ENCODE data around the gene CSF3R.
A peak's percentile ranks its signal among the peaks of the same experiment; 100 is the strongest.
"Not testable (repeated sequence)": the region's sequence is repeated elsewhere in the genome, so short reads cannot be mapped to it uniquely, and the experiment has no call there.

Gene CSF3R

GRCh38 chr1:36477615-36478014 lies 5.1 kb downstream of the CSF3R start:
- ATAC-seq; H3K36me3 Mint-ChIP-seq; H3K4me3 Mint-ChIP-seq; H3K4me1 Mint-ChIP-seq; H3K9me3 Mint-ChIP-seq; H3K27ac Mint-ChIP-seq; DNase-seq (ENCODE audit: low spot score in 2 of 2): not testable (repeated sequence)

- no peaks in the 10 kb centered on the region for H3K9me3 Mint-ChIP-seq
- H3K36me3 Mint-ChIP-seq = no peaks in the 10 kb centered on the region
- H3K4me1 Mint-ChIP-seq = peaks cover 3% of the 10 kb centered on the region
- no peak for DNase-seq (ENCODE audit: low spot score in 2 of 2)
- H3K27ac Mint-ChIP-seq = no peak overlapping the region
- no peak for ATAC-seq
- H3K4me3 Mint-ChIP-seq = no peak overlapping the region
Measured at GRCh38 chr1:36476945-36477344, 5.8 kb downstream of the CSF3R start.

- DNase-seq (ENCODE audit: low spot score in 2 of 2) (no peak), ATAC-seq (no peak)
- H3K27ac Mint-ChIP-seq = no peak overlapping the region
- H3K4me3 Mint-ChIP-seq = no peak overlapping the region
- H3K9me3 Mint-ChIP-seq = no peaks in the 10 kb centered on the region
- H3K36me3 Mint-ChIP-seq = no peaks in the 10 kb centered on the region
- no peaks in the 10 kb centered on the region for H3K4me1 Mint-ChIP-seq
Measured at GRCh38 chr1:36475910-36476604, 6.7 kb downstream of the CSF3R start.

GRCh38 chr1:36475341-36475740 lies 7.4 kb downstream of the CSF3R start:
- no peak for ATAC-seq
- Mint-ChIP-seq H3K4me1 (no peaks in the 10 kb centered on the region), H3K9me3 (no peaks in the 10 kb centered on the region), H3K4me3 (no peak overlapping the region), H3K27ac (no peak overlapping the region), H3K36me3 (no peaks in the 10 kb centered on the region)
- no peak for DNase-seq (ENCODE audit: low spot score in 2 of 2)

- DNase-seq (ENCODE audit: low spot score in 2 of 2) (no peak), ATAC-seq (no peak)
- no peak overlapping the region for H3K4me3 Mint-ChIP-seq
- H3K4me1 Mint-ChIP-seq = no peaks in the 10 kb centered on the region
- H3K27ac Mint-ChIP-seq = peak overlapping the region; percentile 8
- H3K9me3 Mint-ChIP-seq = no peaks in the 10 kb centered on the region
- no peaks in the 10 kb centered on the region for H3K36me3 Mint-ChIP-seq
Measured at GRCh38 chr1:36472656-36473055, 10.1 kb downstream of the CSF3R start.

- Mint-ChIP-seq H3K27ac (peak overlapping the region; percentile 8), H3K4me1 (no peaks in the 10 kb centered on the region), H3K36me3 (no peaks in the 10 kb centered on the region), H3K9me3 (no peaks in the 10 kb centered on the region), H3K4me3 (no peak overlapping the region)
- ATAC-seq = no peak
- no peak for DNase-seq (ENCODE audit: low spot score in 2 of 2)
Measured at GRCh38 chr1:36471830-36472641, 10.7 kb downstream of the CSF3R start.

- H3K4me3 Mint-ChIP-seq = no peak overlapping the region
- H3K27ac Mint-ChIP-seq = peak overlapping the region; percentile 68
- no peaks in the 10 kb centered on the region for H3K9me3 Mint-ChIP-seq
- no peak for DNase-seq (ENCODE audit: low spot score in 2 of 2)
- peaks cover 8% of the 10 kb centered on the region for H3K4me1 Mint-ChIP-seq
- H3K36me3 Mint-ChIP-seq = peaks cover 4% of the 10 kb centered on the region
- no peak for ATAC-seq
Measured at GRCh38 chr1:36469163-36469562, 13.6 kb downstream of the CSF3R start.

- Mint-ChIP-seq H3K4me3 (no peak overlapping the region), H3K36me3 (peaks cover 7% of the 10 kb centered on the region), H3K9me3 (no peaks in the 10 kb centered on the region), H3K27ac (peak overlapping the region; percentile 68), H3K4me1 (peaks cover 18% of the 10 kb centered on the region)
- ATAC-seq (no peak), DNase-seq (ENCODE audit: low spot score in 2 of 2) (no peak)
Measured at GRCh38 chr1:36467700-36468455, 14.8 kb downstream of the CSF3R start.

- no peak for DNase-seq (ENCODE audit: low spot score in 2 of 2)
- Mint-ChIP-seq H3K27ac (peak overlapping the region; percentile 29), H3K36me3 (peaks cover 11% of the 10 kb centered on the region), H3K4me1 (peaks cover 24% of the 10 kb centered on the region), H3K4me3 (no peak overlapping the region), H3K9me3 (no peaks in the 10 kb centered on the region)
- ATAC-seq = no peak
Measured at GRCh38 chr1:36467027-36467410, 15.7 kb downstream of the CSF3R start.

GRCh38 chr1:36466370-36467026 lies 16.2 kb downstream of the CSF3R start:
- Mint-ChIP-seq H3K9me3 (no peaks in the 10 kb centered on the region), H3K4me3 (no peak overlapping the region), H3K27ac (peak overlapping the region; percentile 99), H3K36me3 (peaks cover 14% of the 10 kb centered on the region), H3K4me1 (peaks cover 25% of the 10 kb centered on the region)
- ATAC-seq (no peak), DNase-seq (ENCODE audit: low spot score in 2 of 2) (no peak)

GRCh38 chr1:36465731-36466369 lies 16.9 kb downstream of the CSF3R start:
- Mint-ChIP-seq H3K4me3 (peak overlapping the region; percentile 100), H3K27ac (peak overlapping the region; percentile 99), H3K9me3 (no peaks in the 10 kb centered on the region), H3K36me3 (peaks cover 21% of the 10 kb centered on the region), H3K4me1 (peaks cover 30% of the 10 kb centered on the region)
- no peak for DNase-seq (ENCODE audit: low spot score in 2 of 2)
- ATAC-seq = no peak

GRCh38 chr1:36464605-36465393 lies 17.9 kb downstream of the CSF3R start:
- ATAC-seq (peak; percentile 76), DNase-seq (ENCODE audit: low spot score in 2 of 2) (no peak)
- Mint-ChIP-seq H3K27ac (peak overlapping the region; percentile 99), H3K36me3 (peaks cover 28% of the 10 kb centered on the region), H3K4me1 (peaks cover 37% of the 10 kb centered on the region), H3K9me3 (no peaks in the 10 kb centered on the region), H3K4me3 (peak overlapping the region; percentile 100)

GRCh38 chr1:36463803-36464604 lies 18.7 kb downstream of the CSF3R start, which contains the start of gene MRPS15:
Gene MRPS15 (minus strand): TSS chr1:36464384. CDS start chr1:36464275, 109 bp downstream.
- Mint-ChIP-seq H3K36me3 (peaks cover 36% of the 10 kb centered on the region), H3K4me3 (peak within 1 kb of the TSS; percentile 100), H3K27ac (peak within 1 kb of the TSS; percentile 99), H3K4me1 (peaks cover 45% of the 10 kb centered on the region), H3K9me3 (no peaks in the 10 kb centered on the region)
- peak; percentile 96 for ATAC-seq
- DNase-seq (ENCODE audit: low spot score in 2 of 2) = peak; percentile 87 to 95

Data from stimulated activated effector memory CD8-positive, alpha-beta T cell treated with anti-CD3 and anti-CD28 coated beads, Interleukin-12 subunit alpha, Interleukin-12 subunit beta, amount 100 ng/mL, for 72 hours (primary cell).